ENCODE results near the gene DSCAML1. TPM values are rescaled to one million over a fixed set of nuclear protein-coding genes. Genes with fewer than 3 reads are reported as not detected.

DSCAML1 gene
- total RNA-seq, 1 donor from 2014 or later: 0.95 TPM

GRCh38 chr11:117792992-117793391, 4.0 kb downstream of the DSCAML1 start:
- DNase-seq: no peak
- TF ChIP-seq CTCF (IDR thresholded peaks at IDR 0.05): no peak
- no peak for ATAC-seq
- H3K4me3 ChIP-seq: no peak overlapping the region
- peaks cover 17% of the 10 kb centered on the region for H3K4me1 ChIP-seq
- no peak overlapping the region for H3K27ac ChIP-seq
- intact Hi-C loops (cut with DNase I): no loop called here
- H3K27me3 ChIP-seq (ENCODE audit: low read depth): peaks cover 46% of the 10 kb centered on the region
- H3K36me3 ChIP-seq: no peaks in the 10 kb centered on the region
- no peaks in the 10 kb centered on the region for H3K9me3 ChIP-seq

- H3K4me3 ChIP-seq: no peak overlapping the region
- ATAC-seq (peak; percentile 84 to 86), DNase-seq (peak; percentile 71)
- no peaks in the 10 kb centered on the region for H3K9me3 ChIP-seq
- no peak for TF ChIP-seq CTCF (IDR thresholded peaks at IDR 0.05)
- H3K27ac ChIP-seq: no peak overlapping the region
- H3K4me1 ChIP-seq: peaks cover 17% of the 10 kb centered on the region
- peaks cover 39% of the 10 kb centered on the region for H3K27me3 ChIP-seq (ENCODE audit: low read depth)
- H3K36me3 ChIP-seq: no peaks in the 10 kb centered on the region
- intact Hi-C loops (cut with DNase I): no loop called here
Observed at GRCh38 chr11:117792241-117792640, 4.8 kb downstream of the DSCAML1 start.

GRCh38 chr11:117790279-117790678, 6.7 kb downstream of the DSCAML1 start:
- ATAC-seq (no peak), DNase-seq (no peak)
- Histone ChIP-seq H3K27me3 (ENCODE audit: low read depth) (peaks cover 27% of the 10 kb centered on the region), H3K4me3 (no peak overlapping the region), H3K4me1 (no peaks in the 10 kb centered on the region), H3K9me3 (no peaks in the 10 kb centered on the region), H3K36me3 (no peaks in the 10 kb centered on the region), H3K27ac (no peak overlapping the region)
- intact Hi-C loops (cut with DNase I): no loop called here
- TF ChIP-seq CTCF (IDR thresholded peaks at IDR 0.05): no peak

- no peak for DNase-seq
Observed at GRCh38 chr11:117789241-117789640, 7.8 kb downstream of the DSCAML1 start.

DNA sequence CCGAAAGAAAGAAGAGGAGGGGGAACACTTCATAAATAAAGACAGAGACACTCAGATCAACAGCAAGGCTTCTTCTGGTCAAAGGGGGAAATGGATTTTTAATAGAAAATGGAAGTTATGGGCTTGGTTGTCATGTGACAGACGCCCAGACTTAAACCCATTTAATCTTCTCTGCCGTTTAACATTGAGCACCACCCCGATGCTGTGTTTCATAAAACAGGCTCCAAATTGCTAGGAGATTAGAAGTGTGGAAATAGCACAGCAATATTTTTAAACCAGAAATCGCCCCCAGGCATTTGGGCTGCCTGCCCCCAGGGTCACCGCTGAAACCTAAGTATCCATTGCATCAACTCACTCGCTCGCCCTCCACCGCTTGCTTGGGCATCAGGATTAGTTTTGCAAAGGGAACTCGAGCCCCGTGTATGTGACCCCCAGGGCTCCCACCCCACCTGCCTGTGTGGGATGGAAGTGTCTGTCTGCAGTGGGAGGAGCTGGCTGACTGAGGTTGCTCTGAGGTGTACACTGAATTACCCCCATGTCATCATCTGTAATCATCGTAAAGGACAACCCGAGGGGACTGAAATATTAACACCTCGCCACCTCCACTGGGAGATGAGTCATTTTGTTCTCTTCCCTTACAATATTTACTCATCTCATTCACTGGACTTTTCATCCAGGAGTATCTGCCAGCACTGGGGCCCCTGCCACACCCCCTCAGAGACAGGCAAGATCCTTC, 10.7 kb downstream of the DSCAML1 start:
- peaks cover 8% of the 10 kb centered on the region for H3K27me3 ChIP-seq (ENCODE audit: low read depth)
- ATAC-seq: no peak
- no peaks in the 10 kb centered on the region for H3K36me3 ChIP-seq
- no peak for DNase-seq
- intact Hi-C loops (cut with DNase I): no loop called here
- no peaks in the 10 kb centered on the region for H3K9me3 ChIP-seq
- no peak for TF ChIP-seq CTCF (IDR thresholded peaks at IDR 0.05)
- no peaks in the 10 kb centered on the region for H3K4me1 ChIP-seq
- no peak overlapping the region for H3K4me3 ChIP-seq
- H3K27ac ChIP-seq: no peak overlapping the region

More at GRCh38 chr11:117789241-117789640, 7.8 kb downstream of the DSCAML1 start:
- H3K9me3 ChIP-seq: no peaks in the 10 kb centered on the region
- H3K36me3 ChIP-seq: no peaks in the 10 kb centered on the region
- peaks cover 17% of the 10 kb centered on the region for H3K27me3 ChIP-seq (ENCODE audit: low read depth)
- H3K4me1 ChIP-seq: no peaks in the 10 kb centered on the region
- no peak overlapping the region for H3K27ac ChIP-seq
- no peak for TF ChIP-seq CTCF (IDR thresholded peaks at IDR 0.05)
- ATAC-seq: no peak
- intact Hi-C loops (cut with DNase I): no loop called here
- H3K4me3 ChIP-seq: no peak overlapping the region

All from lower lobe of right lung (tissue), 2 donors.